ENCODE results near the gene BCKDHB. TPM values are rescaled to one million over a fixed set of nuclear protein-coding genes. Genes with fewer than 3 reads are reported as not detected.

The BCKDHB gene
- total RNA-seq, 1 experiment from 2014 or later = 24.3 TPM

- POLR2A ChIA-PET = no interaction called here
- H3K4me3 Mint-ChIP-seq = no peak overlapping the region
Observed at GRCh38 chr6:80077067-80077466, 29.4 kb upstream of the BCKDHB start.

More at GRCh38 chr6:80077067-80077466, 29.4 kb upstream of the BCKDHB start:
- TF ChIP-seq TEAD1 (CRISPR knock-in tag; IDR thresholded peaks at IDR 0.05) (no peak), MAX (CRISPR knock-in tag; IDR thresholded peaks at IDR 0.05) (no peak), PRRX2 (CRISPR knock-in tag; IDR thresholded peaks at IDR 0.05) (no peak), TCF7 (CRISPR knock-in tag; IDR thresholded peaks at IDR 0.05; ENCODE audit: low read depth) (no peak), ZNF138 (CRISPR knock-in tag; conservative IDR thresholded peaks at IDR 0.05) (no peak), OVOL2 (CRISPR knock-in tag; IDR thresholded peaks at IDR 0.05; ENCODE audit: borderline replicate concordance) (no peak), SMAD3 (CRISPR knock-in tag; IDR thresholded peaks at IDR 0.05; ENCODE audit: borderline replicate concordance) (no peak), E2F5 (CRISPR knock-in tag; IDR thresholded peaks at IDR 0.05) (no peak), SOX15 (CRISPR knock-in tag; IDR thresholded peaks at IDR 0.05) (no peak), CDX4 (CRISPR knock-in tag; IDR thresholded peaks at IDR 0.05; ENCODE audit: borderline replicate concordance) (no peak), FOXP1 (CRISPR knock-in tag; IDR thresholded peaks at IDR 0.05; ENCODE audit: borderline replicate concordance) (no peak), NFE2L1 (CRISPR knock-in tag; IDR thresholded peaks at IDR 0.05) (no peak)
- TF ChIP-seq, protein P1, sequence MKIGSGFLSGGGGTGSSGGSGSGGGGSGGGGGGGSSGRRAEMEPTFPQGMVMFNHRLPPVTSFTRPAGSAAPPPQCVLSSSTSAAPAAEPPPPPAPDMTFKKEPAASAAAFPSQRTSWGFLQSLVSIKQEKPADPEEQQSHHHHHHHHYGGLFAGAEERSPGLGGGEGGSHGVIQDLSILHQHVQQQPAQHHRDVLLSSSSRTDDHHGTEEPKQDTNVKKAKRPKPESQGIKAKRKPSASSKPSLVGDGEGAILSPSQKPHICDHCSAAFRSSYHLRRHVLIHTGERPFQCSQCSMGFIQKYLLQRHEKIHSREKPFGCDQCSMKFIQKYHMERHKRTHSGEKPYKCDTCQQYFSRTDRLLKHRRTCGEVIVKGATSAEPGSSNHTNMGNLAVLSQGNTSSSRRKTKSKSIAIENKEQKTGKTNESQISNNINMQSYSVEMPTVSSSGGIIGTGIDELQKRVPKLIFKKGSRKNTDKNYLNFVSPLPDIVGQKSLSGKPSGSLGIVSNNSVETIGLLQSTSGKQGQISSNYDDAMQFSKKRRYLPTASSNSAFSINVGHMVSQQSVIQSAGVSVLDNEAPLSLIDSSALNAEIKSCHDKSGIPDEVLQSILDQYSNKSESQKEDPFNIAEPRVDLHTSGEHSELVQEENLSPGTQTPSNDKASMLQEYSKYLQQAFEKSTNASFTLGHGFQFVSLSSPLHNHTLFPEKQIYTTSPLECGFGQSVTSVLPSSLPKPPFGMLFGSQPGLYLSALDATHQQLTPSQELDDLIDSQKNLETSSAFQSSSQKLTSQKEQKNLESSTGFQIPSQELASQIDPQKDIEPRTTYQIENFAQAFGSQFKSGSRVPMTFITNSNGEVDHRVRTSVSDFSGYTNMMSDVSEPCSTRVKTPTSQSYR (CRISPR knock-in tag; IDR thresholded peaks at IDR 0.05) = no peak
- TF ChIP-seq, protein P2, sequence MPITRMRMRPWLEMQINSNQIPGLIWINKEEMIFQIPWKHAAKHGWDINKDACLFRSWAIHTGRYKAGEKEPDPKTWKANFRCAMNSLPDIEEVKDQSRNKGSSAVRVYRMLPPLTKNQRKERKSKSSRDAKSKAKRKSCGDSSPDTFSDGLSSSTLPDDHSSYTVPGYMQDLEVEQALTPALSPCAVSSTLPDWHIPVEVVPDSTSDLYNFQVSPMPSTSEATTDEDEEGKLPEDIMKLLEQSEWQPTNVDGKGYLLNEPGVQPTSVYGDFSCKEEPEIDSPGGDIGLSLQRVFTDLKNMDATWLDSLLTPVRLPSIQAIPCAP (CRISPR knock-in tag; IDR thresholded peaks at IDR 0.05) = no peak
- TF ChIP-seq, protein P3, sequence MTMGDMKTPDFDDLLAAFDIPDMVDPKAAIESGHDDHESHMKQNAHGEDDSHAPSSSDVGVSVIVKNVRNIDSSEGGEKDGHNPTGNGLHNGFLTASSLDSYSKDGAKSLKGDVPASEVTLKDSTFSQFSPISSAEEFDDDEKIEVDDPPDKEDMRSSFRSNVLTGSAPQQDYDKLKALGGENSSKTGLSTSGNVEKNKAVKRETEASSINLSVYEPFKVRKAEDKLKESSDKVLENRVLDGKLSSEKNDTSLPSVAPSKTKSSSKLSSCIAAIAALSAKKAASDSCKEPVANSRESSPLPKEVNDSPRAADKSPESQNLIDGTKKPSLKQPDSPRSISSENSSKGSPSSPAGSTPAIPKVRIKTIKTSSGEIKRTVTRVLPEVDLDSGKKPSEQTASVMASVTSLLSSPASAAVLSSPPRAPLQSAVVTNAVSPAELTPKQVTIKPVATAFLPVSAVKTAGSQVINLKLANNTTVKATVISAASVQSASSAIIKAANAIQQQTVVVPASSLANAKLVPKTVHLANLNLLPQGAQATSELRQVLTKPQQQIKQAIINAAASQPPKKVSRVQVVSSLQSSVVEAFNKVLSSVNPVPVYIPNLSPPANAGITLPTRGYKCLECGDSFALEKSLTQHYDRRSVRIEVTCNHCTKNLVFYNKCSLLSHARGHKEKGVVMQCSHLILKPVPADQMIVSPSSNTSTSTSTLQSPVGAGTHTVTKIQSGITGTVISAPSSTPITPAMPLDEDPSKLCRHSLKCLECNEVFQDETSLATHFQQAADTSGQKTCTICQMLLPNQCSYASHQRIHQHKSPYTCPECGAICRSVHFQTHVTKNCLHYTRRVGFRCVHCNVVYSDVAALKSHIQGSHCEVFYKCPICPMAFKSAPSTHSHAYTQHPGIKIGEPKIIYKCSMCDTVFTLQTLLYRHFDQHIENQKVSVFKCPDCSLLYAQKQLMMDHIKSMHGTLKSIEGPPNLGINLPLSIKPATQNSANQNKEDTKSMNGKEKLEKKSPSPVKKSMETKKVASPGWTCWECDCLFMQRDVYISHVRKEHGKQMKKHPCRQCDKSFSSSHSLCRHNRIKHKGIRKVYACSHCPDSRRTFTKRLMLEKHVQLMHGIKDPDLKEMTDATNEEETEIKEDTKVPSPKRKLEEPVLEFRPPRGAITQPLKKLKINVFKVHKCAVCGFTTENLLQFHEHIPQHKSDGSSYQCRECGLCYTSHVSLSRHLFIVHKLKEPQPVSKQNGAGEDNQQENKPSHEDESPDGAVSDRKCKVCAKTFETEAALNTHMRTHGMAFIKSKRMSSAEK (CRISPR knock-in tag; IDR thresholded peaks at IDR 0.05; ENCODE audit: borderline replicate concordance) = no peak
- TF ChIP-seq, protein P4, sequence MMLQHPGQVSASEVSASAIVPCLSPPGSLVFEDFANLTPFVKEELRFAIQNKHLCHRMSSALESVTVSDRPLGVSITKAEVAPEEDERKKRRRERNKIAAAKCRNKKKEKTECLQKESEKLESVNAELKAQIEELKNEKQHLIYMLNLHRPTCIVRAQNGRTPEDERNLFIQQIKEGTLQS (CRISPR knock-in tag; conservative IDR thresholded peaks at IDR 0.05) = no peak
- TF ChIP-seq, protein P5, sequence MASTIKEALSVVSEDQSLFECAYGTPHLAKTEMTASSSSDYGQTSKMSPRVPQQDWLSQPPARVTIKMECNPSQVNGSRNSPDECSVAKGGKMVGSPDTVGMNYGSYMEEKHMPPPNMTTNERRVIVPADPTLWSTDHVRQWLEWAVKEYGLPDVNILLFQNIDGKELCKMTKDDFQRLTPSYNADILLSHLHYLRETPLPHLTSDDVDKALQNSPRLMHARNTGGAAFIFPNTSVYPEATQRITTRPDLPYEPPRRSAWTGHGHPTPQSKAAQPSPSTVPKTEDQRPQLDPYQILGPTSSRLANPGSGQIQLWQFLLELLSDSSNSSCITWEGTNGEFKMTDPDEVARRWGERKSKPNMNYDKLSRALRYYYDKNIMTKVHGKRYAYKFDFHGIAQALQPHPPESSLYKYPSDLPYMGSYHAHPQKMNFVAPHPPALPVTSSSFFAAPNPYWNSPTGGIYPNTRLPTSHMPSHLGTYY (CRISPR knock-in tag; IDR thresholded peaks at IDR 0.05) = no peak
- TF ChIP-seq, protein P6, sequence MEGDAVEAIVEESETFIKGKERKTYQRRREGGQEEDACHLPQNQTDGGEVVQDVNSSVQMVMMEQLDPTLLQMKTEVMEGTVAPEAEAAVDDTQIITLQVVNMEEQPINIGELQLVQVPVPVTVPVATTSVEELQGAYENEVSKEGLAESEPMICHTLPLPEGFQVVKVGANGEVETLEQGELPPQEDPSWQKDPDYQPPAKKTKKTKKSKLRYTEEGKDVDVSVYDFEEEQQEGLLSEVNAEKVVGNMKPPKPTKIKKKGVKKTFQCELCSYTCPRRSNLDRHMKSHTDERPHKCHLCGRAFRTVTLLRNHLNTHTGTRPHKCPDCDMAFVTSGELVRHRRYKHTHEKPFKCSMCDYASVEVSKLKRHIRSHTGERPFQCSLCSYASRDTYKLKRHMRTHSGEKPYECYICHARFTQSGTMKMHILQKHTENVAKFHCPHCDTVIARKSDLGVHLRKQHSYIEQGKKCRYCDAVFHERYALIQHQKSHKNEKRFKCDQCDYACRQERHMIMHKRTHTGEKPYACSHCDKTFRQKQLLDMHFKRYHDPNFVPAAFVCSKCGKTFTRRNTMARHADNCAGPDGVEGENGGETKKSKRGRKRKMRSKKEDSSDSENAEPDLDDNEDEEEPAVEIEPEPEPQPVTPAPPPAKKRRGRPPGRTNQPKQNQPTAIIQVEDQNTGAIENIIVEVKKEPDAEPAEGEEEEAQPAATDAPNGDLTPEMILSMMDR (IDR thresholded peaks at IDR 0.05) = no peak
- CTCF ChIA-PET = no interaction called here
- H3K27me3 Mint-ChIP-seq (ENCODE audit: low read depth) = no peaks in the 10 kb centered on the region
- ATAC-seq = peak; percentile 61
- peaks cover 7% of the 10 kb centered on the region; the same call in 1 of the 2 replicates for H3K4me1 Mint-ChIP-seq
- no peaks in the 10 kb centered on the region for H3K36me3 Mint-ChIP-seq
- H3K9me3 Mint-ChIP-seq = no peaks in the 10 kb centered on the region
- no peak overlapping the region for H3K27ac Mint-ChIP-seq
- no peak for DNase-seq (ENCODE audit: low spot score)

Measured in WTC11 (cell line).